NT2/D1 (cell line): ENCODE measurements around the gene GMEB2.
A peak's percentile ranks its signal among the peaks of the same experiment; 100 is the strongest.
"Not testable (repeated sequence)": the region's sequence is repeated elsewhere in the genome, so short reads cannot be mapped to it uniquely, and the experiment has no call there.

Experiments used
- DNase-seq: peaks from one replicate; pipeline ENCODE4 v3.0.0-alpha.2; 2011; ENCODE audit warnings: low read depth, low spot score
- H3K27me3 ChIP-seq: 2 replicates; pipeline ENCODE4 v1.6.0; 2011; ENCODE audit warnings: mild to moderate bottlenecking; ENCODE audit not compliant: insufficient read length, insufficient read depth
- H3K36me3 ChIP-seq: 2 replicates; pipeline ENCODE4 v1.6.1; 2011; ENCODE audit warnings: mild to moderate bottlenecking, low read length, mixed read lengths; ENCODE audit not compliant: insufficient read depth, insufficient read length
- H3K4me1 ChIP-seq: 2 replicates; pipeline ENCODE4 v1.5.1; 2011; ENCODE audit not compliant: insufficient read depth, insufficient read length
- H3K4me3 ChIP-seq: 2 replicates; pipeline ENCODE4 v1.5.1; 2011; ENCODE audit warnings: low read depth; ENCODE audit not compliant: insufficient read length
- H3K9ac ChIP-seq: 2 replicates; pipeline ENCODE4 v1.6.0; 2011; ENCODE audit warnings: low read depth; ENCODE audit not compliant: insufficient read length
- H3K9me3 ChIP-seq: 2 replicates; pipeline ENCODE4 v1.5.1; 2011; ENCODE audit warnings: mild to moderate bottlenecking, low read length; ENCODE audit not compliant: insufficient read depth
- SUZ12 ChIP-seq: IDR thresholded peaks from 2 replicates; pipeline ENCODE4 v1.6.1; 2011; ENCODE audit not compliant: insufficient read length, insufficient read depth; ENCODE audit errors: extremely low read depth
- YY1 ChIP-seq: IDR thresholded peaks from 2 replicates; pipeline ENCODE4 v1.6.1; 2011; ENCODE audit not compliant: insufficient read length, insufficient read depth
- ZNF274 ChIP-seq: IDR thresholded peaks from 2 replicates; pipeline ENCODE4 v1.6.1; 2011; ENCODE audit warnings: mild to moderate bottlenecking, low read depth, low read length

GMEB2 gene

GRCh38 chr20:63633732-63634131 is 6.8 kb upstream of the GMEB2 start:
- TF ChIP-seq SUZ12 (no peak), YY1 (no peak), ZNF274 (no peak)
- Histone ChIP-seq H3K4me1 (peaks cover 9% of the 10 kb centered on the region), H3K36me3 (no peaks in the 10 kb centered on the region), H3K9me3 (no peaks in the 10 kb centered on the region), H3K9ac (no peak overlapping the region), H3K4me3 (no peak overlapping the region), H3K27me3 (no peaks in the 10 kb centered on the region)
- no peak for DNase-seq

DNA sequence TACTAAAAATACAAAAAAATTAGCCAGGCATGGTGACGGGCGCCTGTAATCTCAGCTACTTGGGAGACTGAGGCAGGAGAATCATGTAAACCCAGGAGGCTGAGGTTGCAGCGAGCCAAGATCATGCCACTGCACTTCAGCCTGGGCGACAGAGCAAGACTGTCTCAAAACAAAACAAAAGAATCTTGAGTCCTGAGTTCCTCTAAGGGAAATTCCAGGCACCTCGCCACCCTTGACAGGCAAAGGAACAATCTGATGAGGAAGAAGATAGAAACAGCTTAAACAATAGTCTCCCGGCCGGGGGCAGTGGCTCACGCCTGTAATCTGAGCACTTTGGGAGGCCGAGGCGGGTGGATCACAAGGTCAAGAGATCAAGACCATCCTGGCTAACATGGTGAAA is 4.5 kb upstream of the GMEB2 start:
- H3K4me1 ChIP-seq, H3K9me3 ChIP-seq, H3K4me3 ChIP-seq, H3K9ac ChIP-seq, DNase-seq, H3K27me3 ChIP-seq, H3K36me3 ChIP-seq: not testable (repeated sequence)

DNA sequence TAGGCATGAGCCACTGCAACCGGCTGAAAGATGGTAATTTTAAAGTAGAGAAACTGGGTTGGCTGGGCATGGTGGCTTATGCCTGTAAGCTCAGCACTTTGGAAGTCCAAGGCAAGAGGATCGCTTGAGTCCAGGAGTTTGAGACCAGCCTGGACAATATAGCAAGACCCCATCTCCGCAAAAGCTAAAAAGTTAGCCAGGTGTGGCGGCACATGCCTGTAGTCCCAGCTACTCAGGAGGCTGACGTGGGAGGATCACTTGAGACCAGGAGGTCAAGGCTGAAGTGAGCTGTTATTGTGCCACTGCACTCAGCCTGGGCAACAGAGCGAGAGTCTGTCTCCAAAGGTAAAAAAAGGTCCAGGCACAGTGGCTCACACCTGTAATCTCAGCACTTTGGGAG is 4.1 kb upstream of the GMEB2 start:
- not testable (repeated sequence) for H3K36me3 ChIP-seq, DNase-seq, H3K4me1 ChIP-seq, H3K4me3 ChIP-seq, H3K9me3 ChIP-seq, H3K27me3 ChIP-seq, H3K9ac ChIP-seq

- peak; percentile 15 for TF ChIP-seq YY1
- TF ChIP-seq SUZ12, result no peak
- TF ChIP-seq ZNF274, result no peak
- no peaks in the 10 kb centered on the region for H3K36me3 ChIP-seq
- no peaks in the 10 kb centered on the region for H3K27me3 ChIP-seq
- H3K9ac ChIP-seq, result peak overlapping the region; percentile 100
- H3K4me3 ChIP-seq, result peak overlapping the region; percentile 100
- DNase-seq, result peak; percentile 80
- peaks cover 3% of the 10 kb centered on the region for H3K4me1 ChIP-seq
- H3K9me3 ChIP-seq, result no peaks in the 10 kb centered on the region
Observed at GRCh38 chr20:63628246-63628975, 1.5 kb upstream of the GMEB2 start.

- Histone ChIP-seq H3K4me3 (peak overlapping the region; percentile 100), H3K27me3 (no peaks in the 10 kb centered on the region), H3K4me1 (peaks cover 3% of the 10 kb centered on the region), H3K9me3 (no peaks in the 10 kb centered on the region), H3K36me3 (peaks cover 2% of the 10 kb centered on the region), H3K9ac (peak overlapping the region; percentile 100)
- DNase-seq, result no peak
- no peak for TF ChIP-seq ZNF274
- no peak for TF ChIP-seq YY1
Observed at GRCh38 chr20:63627751-63628245, 897 bp upstream of the GMEB2 start.

DNA sequence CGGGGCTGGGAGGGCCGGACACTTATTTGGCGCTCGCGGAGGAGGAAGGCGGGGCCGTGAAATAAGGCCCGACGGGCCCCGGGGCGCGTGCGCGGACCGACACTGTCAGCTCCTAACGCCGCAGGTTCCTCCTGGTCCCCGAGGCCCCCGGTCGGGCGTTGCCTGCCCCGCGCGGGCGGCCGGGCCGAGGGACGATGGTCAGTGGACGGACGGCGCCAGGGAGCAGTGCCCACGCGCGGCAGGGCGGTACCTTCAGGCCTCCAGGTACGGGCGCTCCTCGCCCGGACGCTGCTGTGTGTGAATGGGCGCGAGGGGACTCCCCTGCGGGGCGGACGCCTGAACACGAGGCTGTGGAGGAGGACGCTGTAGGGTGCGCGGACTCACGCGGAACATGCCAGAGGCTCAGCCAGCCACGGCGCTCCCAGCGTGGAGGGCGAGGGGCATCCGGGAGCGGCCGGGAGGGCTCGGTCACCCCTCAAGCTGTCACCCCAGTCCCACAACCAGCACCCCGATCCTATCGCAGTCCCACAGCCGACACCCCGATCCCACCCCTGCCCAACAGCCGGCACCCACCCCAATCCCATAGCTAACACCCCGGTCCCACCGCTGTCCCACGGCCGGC is 339 bp upstream of the GMEB2 start:
- Histone ChIP-seq H3K9me3 (no peaks in the 10 kb centered on the region), H3K4me3 (peak overlapping the region; percentile 100), H3K27me3 (no peaks in the 10 kb centered on the region), H3K9ac (peak overlapping the region; percentile 100), H3K4me1 (peaks cover 6% of the 10 kb centered on the region), H3K36me3 (peaks cover 2% of the 10 kb centered on the region)
- TF ChIP-seq YY1 (no peak), SUZ12 (no peak), ZNF274 (no peak)
- peak; percentile 97 for DNase-seq

GRCh38 chr20:63625771-63626423 is 1.0 kb downstream of the GMEB2 start:
- no peaks in the 10 kb centered on the region for H3K27me3 ChIP-seq
- peak overlapping the region; percentile 98 for H3K9ac ChIP-seq
- H3K4me3 ChIP-seq, result peak overlapping the region; percentile 92
- H3K9me3 ChIP-seq, result no peaks in the 10 kb centered on the region
- peaks cover 6% of the 10 kb centered on the region for H3K4me1 ChIP-seq
- no peak for TF ChIP-seq SUZ12
- H3K36me3 ChIP-seq, result peaks cover 2% of the 10 kb centered on the region
- DNase-seq, result no peak
